Measurements from ENCODE around the gene ARG1.

GRCh38 chr6:131552572-131552971, 20.5 kb upstream of the ARG1 start:
- TF ChIP-seq CTCF (conservative IDR thresholded peaks at IDR 0.05 in 1 of 2, IDR thresholded peaks at IDR 0.05 in 1 of 2; ENCODE audit: low read depth in 1 of 2, low read length in 2 of 2) (no peak), EZH2 (IDR thresholded peaks at IDR 0.05; ENCODE audit: low read length, missing control alignments) (no peak)

Data from fibroblast of lung (primary cell).